Right cardiac atrium (tissue), 5 donors: ENCODE measurements around the gene IGF2R. TPM values are rescaled to one million over a fixed set of nuclear protein-coding genes. Genes with fewer than 3 reads are reported as not detected.

Source experiments
- ATAC-seq, 2 donors: fragments of 200-7000 bp; cut with Tn5 transposase; one replicate each; pipeline versions ENCODE4 v1.8.0 to v1.9.1; 2020; ENCODE audit warnings: moderate library complexity in 2 of 2, mild to moderate bottlenecking in 1 of 2
- DNase-seq, 3 donors: peaks; one replicate each; pipeline ENCODE4 v3.0.0-alpha.2; 2020
- H3K27ac ChIP-seq: one replicate; pipeline ENCODE4 v1.5.1; 2013; ENCODE audit warnings: mild to moderate bottlenecking, low read length, control low read depth, moderate library complexity
- H3K27me3 ChIP-seq: one replicate; pipeline ENCODE4 v1.6.1; 2013; ENCODE audit not compliant: control insufficient read depth, insufficient read depth
- H3K4me1 ChIP-seq: one replicate; pipeline ENCODE4 v1.6.1; 2013; ENCODE audit warnings: low read length; ENCODE audit not compliant: control insufficient read depth, insufficient read depth
- H3K4me3 ChIP-seq: one replicate; pipeline ENCODE4 v1.5.1; 2013; ENCODE audit warnings: low read length, control low read depth
- H3K9me3 ChIP-seq: one replicate; pipeline ENCODE4 v1.6.1; 2013; ENCODE audit warnings: low read length; ENCODE audit not compliant: control insufficient read depth
- WGBS: extraction: QIAGEN DNeasy Blood & Tissue Kit; methylation state at CpG from one replicate; pipeline ENCODE4 v1.1.7; 2013; 5-methylcytosine and 5-hydroxymethylcytosine counted together
- intact Hi-C, 4 donors: fragments of 100-400 bp; cut with DNase I; formaldehyde crosslinking; loops; one replicate each; pipeline versions ENCODE4 v1.11.0 to v1.14.0; 2022 to 2023
- polyA plus RNA-seq: library from polyadenylated mRNA; stranded (reverse); fragments of 200-250 nt; gene quantifications from one replicate; pipeline ENCODE4 v1.2.3, GENCODE V29; 2013
- total RNA-seq, 4 donors: library from RNA; stranded (reverse); fragmentation: NEBNext Ultra II Directional; extraction: Animal tissue kit (Norgen Biotek cat#: 25700); gene quantifications; one replicate each; pipeline ENCODE4 v1.2.1, GENCODE V29; 2021
- donor health status: healthy with polysubstance abuse.
- donor health status: DM: no; HTN: yes; CAD: no.
- donor health status: DM: no; HTN: no; CAD: no.
- donor health status: DM: no; HTN: yes; CAD: no; lungs with severe emphysema.
- donor health status: DM: yes; HTN: yes; CAD: no.

IGF2R gene
- total and polyA plus RNA-seq, 5 donors, result 19.6 to 48.9 (median 46.5) TPM

- Histone ChIP-seq H3K27me3 (no peaks in the 10 kb centered on the region), H3K4me1 (no peaks in the 10 kb centered on the region), H3K4me3 (no peak overlapping the region), H3K27ac (no peak overlapping the region), H3K9me3 (no peaks in the 10 kb centered on the region)
- 65% methylated on average over 23 of the region's 23 CpGs for WGBS
- intact Hi-C loops, result no loop called here
- peak in 2 of 3 donors; percentile 37 to 64 for DNase-seq
- peak in 1 of 2 donors; percentile 29 for ATAC-seq
Measured at GRCh38 chr6:160101277-160102205, 132.7 kb downstream of the IGF2R start.

DNA sequence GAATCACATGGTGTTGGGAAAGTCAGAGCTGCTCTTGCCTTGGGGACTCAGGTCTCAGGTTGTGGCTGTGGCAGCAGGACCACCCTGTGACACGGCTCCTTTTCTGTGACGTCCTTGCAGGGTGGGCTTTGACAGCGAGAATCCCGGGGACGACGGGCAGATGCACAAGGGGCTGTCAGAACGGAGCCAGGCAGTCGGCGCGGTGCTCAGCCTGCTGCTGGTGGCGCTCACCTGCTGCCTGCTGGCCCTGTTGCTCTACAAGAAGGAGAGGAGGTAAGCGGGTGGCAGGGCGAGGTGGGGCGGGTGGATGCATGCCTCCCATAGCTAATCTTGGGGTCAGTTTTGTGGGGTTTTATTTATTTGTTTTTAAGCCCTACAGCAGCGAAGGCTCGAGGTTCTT lies 133.5 kb downstream of the IGF2R start:
- intact Hi-C loops, result no loop called here
- WGBS, result 91% methylated on average over 16 of the region's 16 CpGs

GRCh38 chr6:160102956-160103824 lies 134.3 kb downstream of the IGF2R start:
- WGBS, result 84% methylated on average over 14 of the region's 14 CpGs
- Histone ChIP-seq H3K9me3 (no peaks in the 10 kb centered on the region), H3K4me3 (no peak overlapping the region), H3K27ac (no peak overlapping the region), H3K27me3 (no peaks in the 10 kb centered on the region), H3K4me1 (no peaks in the 10 kb centered on the region)
- intact Hi-C loops, result no loop called here
- ATAC-seq, result peak in 1 of 2 donors; percentile 42
- DNase-seq, result peak in 1 of 3 donors; percentile 42

More for the DNA sequence above, 133.5 kb downstream of the IGF2R start:
- H3K9me3 ChIP-seq, result no peaks in the 10 kb centered on the region
- H3K4me3 ChIP-seq, result no peak overlapping the region
- ATAC-seq, result no peak
- DNase-seq, result peak in 1 of 3 donors; percentile 35
- H3K27me3 ChIP-seq, result no peaks in the 10 kb centered on the region
- no peaks in the 10 kb centered on the region for H3K4me1 ChIP-seq
- H3K27ac ChIP-seq, result no peak overlapping the region

GRCh38 chr6:160103825-160104100 lies 134.9 kb downstream of the IGF2R start:
- no peaks in the 10 kb centered on the region for H3K4me1 ChIP-seq
- no peak overlapping the region for H3K27ac ChIP-seq
- ATAC-seq (peak in 1 of 2 donors; percentile 56), DNase-seq (peak in 1 of 3 donors; percentile 67)
- 66% methylated on average over 7 of the region's 7 CpGs for WGBS
- no peak overlapping the region for H3K4me3 ChIP-seq
- no peaks in the 10 kb centered on the region for H3K27me3 ChIP-seq
- intact Hi-C loops, result no loop called here
- H3K9me3 ChIP-seq, result no peaks in the 10 kb centered on the region

- H3K4me3 ChIP-seq, result no peak overlapping the region
- ATAC-seq, result no peak
Measured at GRCh38 chr6:160104821-160105517, 136.1 kb downstream of the IGF2R start.

GRCh38 chr6:160106010-160106409 lies 137.1 kb downstream of the IGF2R start:
- WGBS, result 96% methylated on average over 14 of the region's 14 CpGs
- DNase-seq (no peak), ATAC-seq (no peak)
- Histone ChIP-seq H3K27ac (no peak overlapping the region), H3K4me1 (no peaks in the 10 kb centered on the region), H3K4me3 (no peak overlapping the region), H3K9me3 (no peaks in the 10 kb centered on the region), H3K27me3 (no peaks in the 10 kb centered on the region)
- intact Hi-C loops, result no loop called here

More at GRCh38 chr6:160104821-160105517, 136.1 kb downstream of the IGF2R start:
- no peaks in the 10 kb centered on the region for H3K27me3 ChIP-seq
- H3K27ac ChIP-seq, result no peak overlapping the region
- intact Hi-C loops, result no loop called here
- DNase-seq, result peak in 1 of 3 donors; percentile 22
- WGBS, result 94% methylated on average over 20 of the region's 20 CpGs
- no peaks in the 10 kb centered on the region for H3K9me3 ChIP-seq
- H3K4me1 ChIP-seq, result no peaks in the 10 kb centered on the region

DNA sequence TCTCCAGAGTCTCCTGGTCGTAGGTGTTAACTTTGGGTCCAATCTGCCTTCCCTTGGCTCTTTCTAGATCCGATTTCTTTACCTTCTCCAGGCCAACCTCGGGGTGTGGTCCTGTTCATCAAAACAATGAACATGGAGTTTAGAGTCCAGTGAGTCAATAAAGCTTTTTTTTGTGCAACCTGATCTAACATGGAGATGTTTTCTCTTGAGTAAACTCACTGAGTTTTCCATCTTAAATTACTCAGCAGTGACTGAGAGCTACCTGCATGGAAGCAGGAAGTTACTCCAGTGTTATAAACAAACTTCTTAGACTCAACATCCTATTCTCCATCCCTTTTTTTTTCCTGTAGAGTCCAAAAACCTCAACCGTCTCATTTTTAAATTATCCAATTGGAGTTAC lies 137.8 kb downstream of the IGF2R start:
- Histone ChIP-seq H3K4me3 (no peak overlapping the region), H3K27me3 (no peaks in the 10 kb centered on the region), H3K27ac (no peak overlapping the region), H3K9me3 (no peaks in the 10 kb centered on the region), H3K4me1 (no peaks in the 10 kb centered on the region)
- DNase-seq (no peak), ATAC-seq (no peak)
- intact Hi-C loops, result no loop called here
- 92% methylated on average over 4 of the region's 4 CpGs for WGBS

GRCh38 chr6:160108077-160108476 lies 139.2 kb downstream of the IGF2R start:
- no peak for ATAC-seq
- intact Hi-C loops, result no loop called here
- 97% methylated on average over 5 of the region's 5 CpGs for WGBS

GRCh38 chr6:160110586-160111123 lies 141.8 kb downstream of the IGF2R start:
- intact Hi-C loops, result no loop called here
- Histone ChIP-seq H3K4me3 (no peak overlapping the region), H3K9me3 (no peaks in the 10 kb centered on the region), H3K4me1 (no peaks in the 10 kb centered on the region), H3K27ac (no peak overlapping the region), H3K27me3 (no peaks in the 10 kb centered on the region)
- ATAC-seq (no peak), DNase-seq (no peak)

More at GRCh38 chr6:160108077-160108476, 139.2 kb downstream of the IGF2R start:
- H3K4me3 ChIP-seq, result no peak overlapping the region
- H3K9me3 ChIP-seq, result no peaks in the 10 kb centered on the region
- no peak overlapping the region for H3K27ac ChIP-seq
- no peaks in the 10 kb centered on the region for H3K27me3 ChIP-seq
- no peak for DNase-seq
- no peaks in the 10 kb centered on the region for H3K4me1 ChIP-seq

DNA sequence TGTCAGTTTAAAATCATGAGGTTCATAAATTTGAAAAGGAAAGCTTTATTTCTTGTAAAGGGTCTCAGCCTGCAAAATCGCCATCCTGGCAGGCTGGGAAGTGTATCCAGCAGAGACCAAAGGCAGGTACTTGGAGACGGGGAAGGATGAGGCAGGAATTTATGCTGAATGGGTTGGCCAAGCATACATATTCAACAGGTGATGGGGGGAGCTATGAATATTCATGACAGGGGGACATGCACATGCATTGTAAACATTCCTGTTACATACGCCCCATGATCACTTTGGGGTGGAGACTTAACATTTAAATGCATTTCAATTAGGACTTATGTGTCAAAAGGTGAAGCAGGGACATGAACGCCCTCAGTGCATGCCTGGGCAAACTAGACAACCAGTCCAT lies 142.9 kb downstream of the IGF2R start:
- Histone ChIP-seq H3K4me1 (no peaks in the 10 kb centered on the region), H3K27ac (no peak overlapping the region), H3K4me3 (no peak overlapping the region), H3K9me3 (no peaks in the 10 kb centered on the region), H3K27me3 (no peaks in the 10 kb centered on the region)
- ATAC-seq (no peak), DNase-seq (no peak)
- intact Hi-C loops, result no loop called here
- WGBS, result 84% methylated on average over 4 of the region's 4 CpGs
